Dermis blood vessel endothelial cell (primary cell): Measurements from ENCODE around the gene SRCIN1. TPM values are rescaled to one million over a fixed set of nuclear protein-coding genes. Genes with fewer than 3 reads are reported as not detected.
A peak's percentile ranks its signal among the peaks of the same experiment; 100 is the strongest.

Source experiments
- DNase-seq: peaks from one replicate; pipeline ENCODE4 v3.0.0; 2010
- total RNA-seq: library from RNA; depleted of rRNA; stranded (reverse); fragments of >200 nt; gene quantifications from 2 replicates; pipeline ENCODE4 v1.2.3, GENCODE V29; 2014

SRCIN1 gene
- total RNA-seq, 1 donor from 2014 or later, result under 0.01 TPM

GRCh38 chr17:38599398-38599856, 6.3 kb downstream of the SRCIN1 start:
- no peak for DNase-seq

GRCh38 chr17:38598995-38599394, 6.8 kb downstream of the SRCIN1 start:
- DNase-seq, result no peak

GRCh38 chr17:38598536-38598935, 7.2 kb downstream of the SRCIN1 start:
- DNase-seq, result peak; percentile 73

GRCh38 chr17:38597375-38597774, 8.4 kb downstream of the SRCIN1 start:
- no peak for DNase-seq

GRCh38 chr17:38596651-38597050, 9.1 kb downstream of the SRCIN1 start:
- DNase-seq, result no peak

GRCh38 chr17:38595892-38596291, 9.9 kb downstream of the SRCIN1 start:
- DNase-seq, result no peak

GRCh38 chr17:38594152-38594551, 11.6 kb downstream of the SRCIN1 start:
- DNase-seq, result no peak

- DNase-seq, result no peak
Observed at GRCh38 chr17:38592487-38592886, 13.3 kb downstream of the SRCIN1 start.

GRCh38 chr17:38591759-38592241, 14.0 kb downstream of the SRCIN1 start:
- no peak for DNase-seq

- no peak for DNase-seq
Observed at GRCh38 chr17:38590988-38591758, 14.6 kb downstream of the SRCIN1 start.

GRCh38 chr17:38589462-38590114, 16.2 kb downstream of the SRCIN1 start:
- DNase-seq, result no peak

GRCh38 chr17:38588788-38589174, 17.0 kb downstream of the SRCIN1 start:
- no peak for DNase-seq

- no peak for DNase-seq
Observed at GRCh38 chr17:38587947-38588787, 17.6 kb downstream of the SRCIN1 start.

- DNase-seq, result no peak
Observed at GRCh38 chr17:38587203-38587602, 18.5 kb downstream of the SRCIN1 start.

- no peak for DNase-seq
Observed at GRCh38 chr17:38586788-38587187, 19.0 kb downstream of the SRCIN1 start.

- DNase-seq, result no peak
Observed at GRCh38 chr17:38585918-38586529, 19.7 kb downstream of the SRCIN1 start.

- no peak for DNase-seq
Observed at GRCh38 chr17:38585056-38585917, 20.5 kb downstream of the SRCIN1 start.

- peak; percentile 69 for DNase-seq
Observed at GRCh38 chr17:38584350-38584925, 21.3 kb downstream of the SRCIN1 start.

- DNase-seq, result no peak
Observed at GRCh38 chr17:38583828-38584349, 21.9 kb downstream of the SRCIN1 start.

- DNase-seq, result no peak
Observed at GRCh38 chr17:38583176-38583575, 22.6 kb downstream of the SRCIN1 start.

GRCh38 chr17:38582069-38582468, 23.7 kb downstream of the SRCIN1 start:
- DNase-seq, result no peak
